ENCODE data around the gene MMP3.
"Not testable (repeated sequence)": the region's sequence is repeated elsewhere in the genome, so short reads cannot be mapped to it uniquely, and the experiment has no call there.

MMP3 gene

DNA sequence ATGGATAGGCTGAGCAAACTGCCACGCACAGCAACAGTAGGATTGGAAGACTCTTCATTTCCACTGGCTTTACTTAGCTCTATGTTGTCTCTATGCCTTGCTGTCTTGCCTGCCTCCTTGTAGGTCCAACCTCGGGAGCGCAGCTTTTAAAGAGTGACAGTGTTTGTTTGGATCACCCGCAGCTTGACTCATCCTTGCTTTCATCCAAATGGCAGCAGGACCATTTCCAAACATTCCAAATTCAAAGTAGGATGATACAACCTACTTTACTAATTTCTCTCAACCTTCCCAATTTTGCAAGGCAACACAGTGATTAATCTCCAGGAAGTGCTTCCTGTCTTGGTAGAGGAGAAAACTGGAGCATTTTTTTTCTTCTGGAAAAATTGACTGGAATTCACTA is at the start of gene MMP3:
Gene MMP3 (minus strand): TSS at position 121 of the 400 bp plus-strand sequence. CDS start 63 bp downstream, at position 58.
- DNase-seq (ENCODE audit: low read depth) = no peak

GRCh38 chr11:102891736-102892135 is 48.3 kb upstream of the MMP3 start:
- DNase-seq (ENCODE audit: low read depth) = no peak

DNA sequence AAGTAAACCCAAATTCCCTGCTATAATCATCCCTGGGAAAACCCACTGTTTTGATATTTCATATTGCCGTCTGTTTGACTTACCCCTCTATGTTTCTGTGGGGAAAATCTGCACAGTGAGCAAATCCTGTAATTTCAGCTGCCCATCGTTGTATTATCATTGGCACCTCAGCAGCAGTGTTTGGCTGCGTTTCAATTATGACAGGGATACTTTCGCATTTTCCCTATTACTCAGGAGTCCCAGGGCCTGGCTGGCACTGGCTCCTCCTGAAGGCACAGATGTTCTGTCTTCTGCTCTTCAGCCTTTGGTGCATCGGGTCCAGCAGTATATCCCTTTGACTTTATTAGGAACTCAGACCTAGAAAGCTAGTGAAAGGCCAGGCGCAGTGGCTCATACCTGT is 43.6 kb upstream of the MMP3 start:
- DNase-seq (ENCODE audit: low read depth) = no peak

- no peak for DNase-seq (ENCODE audit: low read depth)
Observed at GRCh38 chr11:102883141-102883540, 39.7 kb upstream of the MMP3 start.

DNA sequence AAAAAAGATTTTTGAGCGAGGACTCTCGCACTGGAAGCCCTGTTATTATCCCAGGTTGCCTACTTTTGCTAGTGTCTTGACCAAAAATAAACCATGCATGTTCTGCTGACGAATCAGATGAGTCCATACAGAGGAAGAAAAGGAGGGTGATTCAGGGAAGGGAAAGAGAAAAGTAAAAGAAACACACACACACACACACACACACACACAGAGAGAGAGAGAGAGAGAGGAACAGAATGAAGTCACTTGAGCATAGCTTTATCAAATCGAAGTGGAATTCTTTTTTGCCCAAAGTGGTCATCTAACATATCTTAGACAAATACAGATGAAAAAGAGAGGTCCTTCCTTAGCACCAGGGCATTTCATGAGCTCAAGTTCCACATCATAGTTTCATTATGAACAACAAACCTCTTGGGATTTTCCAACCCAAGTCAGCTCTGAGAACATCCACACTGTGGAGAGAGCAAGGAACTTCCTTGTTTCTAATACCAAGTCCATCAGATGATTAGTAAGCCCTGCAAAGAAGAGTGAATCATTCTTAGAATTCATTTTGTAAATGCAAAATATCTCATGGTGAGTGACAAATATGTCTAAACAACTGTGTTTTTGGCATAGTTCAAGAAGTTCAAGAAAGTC is 39.1 kb upstream of the MMP3 start:
- DNase-seq (ENCODE audit: low read depth) = no peak

GRCh38 chr11:102879801-102880200 is 36.4 kb upstream of the MMP3 start:
- DNase-seq (ENCODE audit: low read depth) = no peak

GRCh38 chr11:102878595-102878994 is 35.2 kb upstream of the MMP3 start:
- no peak for DNase-seq (ENCODE audit: low read depth)

DNA sequence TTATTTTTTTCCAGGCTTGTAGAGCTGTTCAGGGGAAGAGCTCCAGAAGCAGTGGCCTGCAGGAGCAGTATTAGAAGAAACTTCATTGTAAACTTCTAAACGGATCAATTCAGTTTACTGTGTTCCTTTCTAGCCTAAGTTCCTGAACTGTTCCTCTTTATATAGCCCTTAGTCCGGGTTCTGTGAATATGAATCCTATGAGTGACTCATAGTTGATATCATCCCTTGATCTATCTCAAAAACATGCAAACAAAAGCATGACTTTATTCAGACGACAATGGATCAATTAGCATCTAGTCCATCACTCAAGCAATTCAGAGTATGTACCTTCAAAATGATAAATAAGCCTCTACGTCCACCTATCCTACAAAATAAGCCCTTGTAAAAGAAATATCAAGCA is 31.4 kb upstream of the MMP3 start, which contains the start of gene MMP12:
Gene MMP12 (minus strand): TSS at position 131 of the 400 bp plus-strand sequence. CDS start 45 bp downstream, at position 86.
- DNase-seq (ENCODE audit: low read depth) = no peak

DNA sequence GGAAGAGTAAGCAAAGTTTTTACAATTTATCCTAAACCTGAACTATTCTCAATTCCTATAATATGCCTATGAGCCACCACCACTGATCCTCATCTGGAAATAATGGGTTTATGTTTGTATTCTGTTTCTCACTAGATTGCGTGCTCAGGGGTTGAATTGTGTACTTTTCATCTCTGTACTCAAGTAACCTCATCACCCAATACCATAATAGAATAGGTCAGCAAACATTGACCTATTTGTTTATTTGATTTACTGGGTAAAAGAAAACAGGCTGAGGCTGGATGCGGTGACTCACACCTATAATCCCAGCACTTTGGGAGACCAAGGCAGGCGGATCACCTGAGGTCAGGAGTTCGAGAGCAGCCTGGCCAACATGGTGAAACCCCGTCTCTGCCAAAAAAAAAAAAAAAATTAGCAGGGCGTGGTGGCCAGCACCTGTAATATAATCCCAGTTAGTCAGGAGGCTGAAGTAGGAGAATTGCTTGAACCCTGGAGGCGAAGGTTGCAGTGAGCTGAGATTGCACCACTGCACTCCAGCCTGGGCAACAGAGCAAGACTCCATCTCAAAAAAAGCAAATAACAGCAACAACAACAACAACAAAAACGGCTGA is 26.1 kb upstream of the MMP3 start:
- not testable (repeated sequence) for DNase-seq (ENCODE audit: low read depth)

DNA sequence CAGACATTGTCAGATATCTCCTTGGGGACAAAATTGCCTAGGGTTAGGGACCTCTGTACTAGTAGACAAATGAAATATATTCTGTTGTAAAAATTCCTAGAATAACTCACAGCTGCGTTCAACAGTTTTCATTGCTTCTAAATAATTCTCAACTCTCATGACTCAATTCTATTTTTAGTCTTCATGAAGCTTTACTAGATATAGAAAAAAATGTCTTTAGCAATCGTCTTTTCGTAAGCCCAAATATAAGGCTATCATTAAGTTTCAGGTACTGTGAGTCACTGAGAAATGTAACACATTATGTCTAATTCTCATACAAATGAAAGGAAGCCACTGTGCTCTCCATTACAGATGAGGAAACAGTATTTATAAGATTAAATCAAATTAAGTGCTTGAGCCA is 24.9 kb upstream of the MMP3 start:
- DNase-seq (ENCODE audit: low read depth) = no peak

- DNase-seq (ENCODE audit: low read depth) = no peak
Observed at GRCh38 chr11:102864724-102865123, 21.3 kb upstream of the MMP3 start.

GRCh38 chr11:102853956-102854355 is 10.5 kb upstream of the MMP3 start:
- DNase-seq (ENCODE audit: low read depth) = no peak

DNA sequence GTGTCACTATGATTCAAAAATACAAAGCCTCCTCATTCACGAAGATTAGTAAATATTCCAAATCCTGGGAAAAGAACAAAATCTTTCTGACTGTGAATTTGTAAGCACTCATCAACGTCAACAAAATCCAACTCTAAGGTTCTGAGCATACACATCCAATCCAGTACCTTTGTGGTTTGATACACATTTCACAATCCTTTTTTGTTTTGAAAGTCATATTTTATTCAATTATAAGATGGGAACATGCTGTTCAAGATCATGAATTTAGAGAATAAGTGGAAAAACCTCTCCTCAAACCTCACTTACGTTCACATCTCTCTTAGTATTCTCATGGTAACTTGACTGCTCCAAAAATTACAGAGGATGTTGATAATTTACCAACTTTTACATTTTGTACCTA is 9.6 kb upstream of the MMP3 start:
- no peak for DNase-seq (ENCODE audit: low read depth)

DNA sequence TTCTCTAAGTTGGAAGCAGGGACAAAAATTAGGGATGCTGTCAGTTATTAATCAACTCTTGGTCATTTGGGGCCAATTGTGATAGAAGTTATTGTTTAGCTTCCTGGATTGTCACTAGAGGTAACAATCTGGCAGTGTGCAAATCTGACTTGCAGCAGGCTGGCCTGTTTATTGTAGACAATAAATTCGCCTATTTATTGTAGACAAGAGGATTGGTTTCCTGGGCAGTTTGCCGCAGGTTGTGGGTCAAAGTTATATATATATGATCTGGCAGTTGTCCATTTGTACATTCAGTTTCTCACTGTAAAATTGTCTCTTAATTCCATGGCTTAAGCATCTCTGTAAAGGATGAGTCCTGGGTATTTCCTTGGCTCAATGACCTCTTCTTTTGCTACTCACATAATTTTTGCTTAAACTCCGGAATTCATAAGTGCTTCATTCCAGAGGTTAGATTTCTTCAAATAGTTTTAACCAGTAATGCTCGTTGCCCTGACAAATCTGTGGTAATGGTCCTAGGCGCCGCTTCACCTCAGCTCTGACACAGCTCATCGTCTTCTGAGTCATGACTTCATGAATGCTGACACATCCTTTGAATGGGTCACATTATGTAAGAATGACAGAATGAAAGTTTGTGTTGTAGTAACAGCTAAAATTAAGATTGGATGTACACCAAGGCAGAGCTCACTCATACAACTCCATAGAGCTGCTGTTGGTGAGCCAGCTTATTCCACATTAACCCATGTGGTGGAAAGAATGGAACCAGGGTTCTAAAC is 7.8 kb upstream of the MMP3 start:
- DNase-seq (ENCODE audit: low read depth) = no peak

DNA sequence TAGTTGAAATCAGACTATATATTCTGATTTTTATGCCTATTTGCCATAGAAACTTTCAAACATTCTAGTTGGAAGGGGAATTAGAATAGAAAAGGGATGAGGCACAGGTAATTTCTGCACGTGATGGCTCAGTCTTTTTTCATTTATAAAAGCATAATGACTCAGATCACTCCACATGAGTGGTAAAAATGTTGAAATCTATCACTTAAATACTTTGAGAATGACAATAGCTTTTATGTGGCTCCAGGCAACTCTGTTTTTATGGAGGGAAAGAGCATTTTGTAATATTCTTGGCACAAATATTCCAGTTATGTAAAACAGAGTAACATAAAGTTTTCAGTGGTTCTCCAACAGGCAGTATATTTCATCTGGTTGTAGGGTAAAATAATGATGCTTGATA is 5.9 kb upstream of the MMP3 start:
- no peak for DNase-seq (ENCODE audit: low read depth)

- DNase-seq (ENCODE audit: low read depth) = no peak
Observed at GRCh38 chr11:102846292-102846691, 2.9 kb upstream of the MMP3 start.

DNA sequence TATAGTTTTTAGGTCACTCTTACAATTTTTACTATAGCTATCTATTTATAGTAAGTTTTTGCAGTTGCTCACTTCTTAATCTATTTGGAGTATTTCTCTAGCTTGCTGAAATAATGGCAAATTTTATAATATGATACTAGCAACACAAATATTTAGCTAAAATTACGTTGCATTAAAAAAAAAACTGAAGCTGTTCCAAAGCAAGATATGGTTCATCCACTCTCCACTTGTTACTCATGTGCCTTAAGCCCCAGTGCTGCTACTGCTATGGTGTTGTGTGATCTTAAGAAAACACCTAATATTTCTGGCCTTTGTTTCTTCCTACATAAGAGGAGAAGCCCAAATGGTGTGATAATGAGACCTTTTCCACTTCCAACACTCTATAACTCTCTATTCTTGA is 479 bp downstream of the MMP3 start:
- no peak for DNase-seq (ENCODE audit: low read depth)

- DNase-seq (ENCODE audit: low read depth) = no peak
Observed at GRCh38 chr11:102840018-102840417, 3.4 kb downstream of the MMP3 start.

DNA sequence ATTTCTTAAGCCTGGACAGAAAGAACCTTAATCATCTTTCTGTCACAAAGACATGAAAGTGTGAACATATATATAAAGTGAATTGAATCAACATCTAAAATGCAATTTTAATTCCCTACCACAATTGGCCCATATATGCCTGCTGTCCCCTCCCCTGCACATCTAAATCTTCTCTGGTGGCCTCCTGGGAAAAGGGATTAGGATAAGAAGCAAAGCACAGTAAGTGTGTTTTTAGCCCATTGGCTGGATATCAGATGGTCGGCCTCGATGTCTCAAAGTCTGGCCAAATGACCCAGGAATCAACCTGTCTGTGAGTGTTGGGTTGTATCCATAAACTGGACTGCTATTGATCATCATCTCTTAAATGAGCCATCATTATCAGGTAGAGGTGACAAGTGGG is 5.8 kb downstream of the MMP3 start:
- no peak for DNase-seq (ENCODE audit: low read depth)

DNA sequence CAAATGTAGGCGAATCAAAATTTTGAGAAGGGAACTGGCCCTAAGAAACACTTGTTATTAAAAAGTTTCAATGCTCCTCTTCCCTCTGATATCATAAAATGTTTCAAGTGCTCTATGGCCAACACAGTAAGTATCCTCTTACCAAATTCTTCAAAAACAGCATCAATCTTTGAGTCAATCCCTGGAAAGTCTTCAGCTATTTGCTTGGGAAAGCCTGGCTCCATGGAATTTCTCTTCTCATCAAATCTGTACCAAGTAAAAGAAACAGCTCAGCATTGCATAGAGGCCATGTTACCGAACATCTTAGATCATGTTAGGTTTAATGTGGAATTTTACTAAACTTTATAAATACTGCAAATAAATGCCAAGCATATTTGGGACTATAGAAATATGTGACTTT is 6.3 kb downstream of the MMP3 start:
- no peak for DNase-seq (ENCODE audit: low read depth)

DNA sequence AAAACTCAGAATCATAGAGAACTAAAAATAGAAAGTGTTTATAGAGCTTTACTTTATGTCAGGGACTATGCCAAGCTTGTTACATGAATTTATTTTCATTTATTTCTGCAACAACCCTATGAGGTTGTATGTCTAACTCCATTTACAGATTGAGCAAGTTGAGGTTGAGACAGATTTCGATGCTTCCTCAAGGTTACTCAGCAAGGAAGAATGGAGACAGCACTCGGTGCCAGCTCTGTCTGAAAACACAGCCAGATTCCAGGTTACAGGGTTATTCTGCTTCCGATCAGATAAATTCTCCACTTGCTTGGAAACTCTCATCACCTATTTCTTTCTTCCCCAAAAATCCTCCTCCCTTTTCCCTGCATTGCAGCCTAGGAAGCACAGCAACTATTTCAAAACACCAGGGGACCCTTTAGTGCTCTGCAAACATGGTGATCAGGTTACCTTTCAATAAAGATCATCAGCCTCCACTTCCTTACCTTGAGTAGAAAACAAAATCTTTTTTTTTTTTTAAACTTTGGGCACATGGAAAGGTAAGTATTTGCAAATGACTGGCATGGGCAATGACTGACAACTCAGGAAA is 7.0 kb downstream of the MMP3 start:
- DNase-seq (ENCODE audit: low read depth) = no peak

GRCh38 chr11:102833731-102834130 is 9.7 kb downstream of the MMP3 start:
- DNase-seq (ENCODE audit: low read depth) = no peak

GRCh38 chr11:102832612-102833011 is 10.8 kb downstream of the MMP3 start:
- no peak for DNase-seq (ENCODE audit: low read depth)

Data from activated T-helper 1 cell treated with Interleukin-2 at 50 U/mL for 16 hours (primary cell).